GM12872 (cell line): Measurements from ENCODE around the gene PIK3R1.

ENCODE experiments used
- CTCF ChIP-seq: IDR thresholded peaks from 3 replicates; pipeline ENCODE4 v1.5.1; 2011; ENCODE audit warnings: low read depth, mild to moderate bottlenecking, low read length, moderate library complexity; ENCODE audit not compliant: insufficient read depth

The PIK3R1 gene

GRCh38 chr5:68274847-68275651, 59.5 kb downstream of the PIK3R1 start:
- TF ChIP-seq CTCF, result no peak

GRCh38 chr5:68276740-68277139, 61.2 kb downstream of the PIK3R1 start:
- no peak for TF ChIP-seq CTCF

GRCh38 chr5:68277431-68277830, 61.9 kb downstream of the PIK3R1 start:
- no peak for TF ChIP-seq CTCF

GRCh38 chr5:68279984-68280383, 64.4 kb downstream of the PIK3R1 start:
- no peak for TF ChIP-seq CTCF

GRCh38 chr5:68282001-68282400, 66.4 kb downstream of the PIK3R1 start:
- no peak for TF ChIP-seq CTCF

GRCh38 chr5:68283766-68284165, 68.2 kb downstream of the PIK3R1 start:
- no peak for TF ChIP-seq CTCF

- no peak for TF ChIP-seq CTCF
Observed at GRCh38 chr5:68285075-68285840, 69.7 kb downstream of the PIK3R1 start.
